Measurements from ENCODE around the gene IL1RAPL1. TPM values are rescaled to one million over a fixed set of nuclear protein-coding genes. Genes with fewer than 3 reads are reported as not detected.

The IL1RAPL1 gene
- total RNA-seq, 4 donors from 2014 or later, result 0.42 to 0.99 (median 0.46) TPM

DNA sequence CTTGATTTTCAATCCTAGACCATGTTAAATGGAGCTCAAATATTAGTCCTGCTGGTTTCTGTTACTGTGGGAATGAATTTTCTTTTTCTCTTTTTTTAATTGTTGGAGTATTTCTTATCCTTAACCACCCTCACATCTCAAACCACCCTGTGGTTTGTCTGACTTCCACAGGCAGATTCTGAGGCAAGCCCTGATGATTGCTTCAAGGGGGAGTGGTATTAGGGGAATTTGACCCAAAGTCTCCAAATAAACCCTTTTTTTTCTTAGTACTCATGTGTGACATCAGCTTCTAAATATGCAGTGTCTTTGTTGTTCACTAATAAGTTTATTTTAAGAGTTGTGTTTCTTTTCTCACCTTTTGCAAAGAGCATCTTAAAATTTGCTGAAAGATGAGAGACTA, 810.3 kb downstream of the IL1RAPL1 start:
- intact Hi-C loops (cut with DNase I), result no loop called here

DNA sequence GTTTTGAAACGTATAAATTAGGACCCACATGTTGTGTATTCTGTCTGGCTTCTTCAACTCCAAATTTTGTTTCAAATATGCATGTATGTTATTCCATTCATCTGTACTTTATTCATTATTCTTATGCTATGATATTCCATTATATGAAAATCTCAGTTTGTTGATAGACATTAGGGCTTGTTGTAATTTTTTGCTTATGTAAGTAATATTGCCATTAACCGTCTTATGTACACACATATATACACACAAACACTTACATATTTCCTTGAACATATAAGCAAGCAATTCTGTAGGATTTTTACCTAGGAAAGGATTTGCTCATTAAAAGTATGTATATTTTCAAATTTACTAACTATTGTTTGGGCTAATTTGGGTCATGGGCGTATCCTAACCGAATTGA, 820.1 kb downstream of the IL1RAPL1 start:
- no peak overlapping the region for H3K4me3 ChIP-seq
- H3K4me1 ChIP-seq, result no peaks in the 10 kb centered on the region
- WGBS, result 89% methylated on average over 4 of the region's 4 CpGs
- intact Hi-C loops (cut with DNase I), result no loop called here
- H3K9me3 ChIP-seq, result no peaks in the 10 kb centered on the region
- TF ChIP-seq POLR2AphosphoS5 (IDR thresholded peaks at IDR 0.05), result no peak
- TF ChIP-seq, protein P1, sequence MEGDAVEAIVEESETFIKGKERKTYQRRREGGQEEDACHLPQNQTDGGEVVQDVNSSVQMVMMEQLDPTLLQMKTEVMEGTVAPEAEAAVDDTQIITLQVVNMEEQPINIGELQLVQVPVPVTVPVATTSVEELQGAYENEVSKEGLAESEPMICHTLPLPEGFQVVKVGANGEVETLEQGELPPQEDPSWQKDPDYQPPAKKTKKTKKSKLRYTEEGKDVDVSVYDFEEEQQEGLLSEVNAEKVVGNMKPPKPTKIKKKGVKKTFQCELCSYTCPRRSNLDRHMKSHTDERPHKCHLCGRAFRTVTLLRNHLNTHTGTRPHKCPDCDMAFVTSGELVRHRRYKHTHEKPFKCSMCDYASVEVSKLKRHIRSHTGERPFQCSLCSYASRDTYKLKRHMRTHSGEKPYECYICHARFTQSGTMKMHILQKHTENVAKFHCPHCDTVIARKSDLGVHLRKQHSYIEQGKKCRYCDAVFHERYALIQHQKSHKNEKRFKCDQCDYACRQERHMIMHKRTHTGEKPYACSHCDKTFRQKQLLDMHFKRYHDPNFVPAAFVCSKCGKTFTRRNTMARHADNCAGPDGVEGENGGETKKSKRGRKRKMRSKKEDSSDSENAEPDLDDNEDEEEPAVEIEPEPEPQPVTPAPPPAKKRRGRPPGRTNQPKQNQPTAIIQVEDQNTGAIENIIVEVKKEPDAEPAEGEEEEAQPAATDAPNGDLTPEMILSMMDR (IDR thresholded peaks at IDR 0.05), result no peak
- no peaks in the 10 kb centered on the region for H3K27me3 ChIP-seq
- no peak overlapping the region for H3K27ac ChIP-seq (replicated peaks in 1 of 4)
- DNase-seq (ENCODE audit: extremely low spot score), result no peak
- H3K36me3 ChIP-seq, result no peaks in the 10 kb centered on the region

More for the DNA sequence above, 810.3 kb downstream of the IL1RAPL1 start:
- H3K9me3 ChIP-seq, result no peaks in the 10 kb centered on the region
- TF ChIP-seq, protein P1 (IDR thresholded peaks at IDR 0.05), result no peak
- TF ChIP-seq POLR2AphosphoS5 (IDR thresholded peaks at IDR 0.05), result no peak
- TF ChIP-seq POLR2A (IDR thresholded peaks at IDR 0.05; ENCODE audit: low read depth), result no peak
- TF ChIP-seq EP300 (IDR thresholded peaks at IDR 0.05), result no peak
- H3K4me1 ChIP-seq, result no peaks in the 10 kb centered on the region
- DNase-seq (ENCODE audit: extremely low spot score), result no peak
- H3K27ac ChIP-seq (replicated peaks in 1 of 4), result no peak overlapping the region
- H3K27me3 ChIP-seq, result no peaks in the 10 kb centered on the region
- no peak overlapping the region for H3K4me3 ChIP-seq
- no peaks in the 10 kb centered on the region for H3K36me3 ChIP-seq

DNA sequence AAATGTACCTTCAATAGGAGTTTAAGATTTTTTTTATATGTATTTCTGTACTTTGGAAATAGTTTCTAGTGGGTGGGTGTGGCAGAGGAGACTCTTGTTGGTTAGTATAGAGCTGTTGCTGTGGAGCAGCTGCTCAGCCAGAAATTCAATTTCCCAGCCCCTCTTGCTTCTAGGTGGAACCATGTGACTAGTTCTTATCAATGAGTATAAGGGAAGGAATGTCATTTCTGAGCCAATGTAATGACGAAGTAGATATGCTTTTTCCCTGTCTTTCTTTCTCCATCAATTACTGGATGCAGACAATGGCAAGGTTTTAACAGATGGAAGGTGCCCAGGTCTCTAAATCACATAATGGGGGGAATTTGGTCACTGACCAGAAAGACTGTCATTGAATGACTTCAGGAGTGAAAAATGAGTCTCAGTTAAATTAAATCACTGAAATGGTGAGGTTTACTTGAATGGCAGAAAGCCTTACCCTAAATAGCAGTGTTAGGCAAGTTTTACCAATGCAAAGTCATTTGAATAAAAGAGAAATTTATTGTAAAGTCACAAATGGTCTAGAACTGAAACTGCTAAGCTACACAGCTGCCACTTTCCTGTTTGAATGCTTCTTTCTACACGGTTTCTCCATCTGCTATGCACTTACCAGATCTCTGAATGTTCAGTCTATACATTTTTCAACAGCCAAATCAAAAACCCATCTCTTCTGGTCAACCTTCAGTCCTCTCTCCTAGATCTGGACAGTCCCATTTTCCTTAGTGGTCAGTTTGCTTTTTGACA, 832.7 kb downstream of the IL1RAPL1 start:
- Histone ChIP-seq H3K36me3 (no peaks in the 10 kb centered on the region), H3K27ac (replicated peaks in 1 of 4) (no peak overlapping the region), H3K9me3 (no peaks in the 10 kb centered on the region), H3K4me3 (no peak overlapping the region), H3K27me3 (no peaks in the 10 kb centered on the region), H3K4me1 (no peaks in the 10 kb centered on the region)
- intact Hi-C loops (cut with DNase I), result no loop called here
- no peak for DNase-seq (ENCODE audit: extremely low spot score)
- TF ChIP-seq, protein P1 (IDR thresholded peaks at IDR 0.05), result no peak
- TF ChIP-seq POLR2AphosphoS5 (IDR thresholded peaks at IDR 0.05), result no peak
- no peak for TF ChIP-seq EP300 (IDR thresholded peaks at IDR 0.05)
- no peak for TF ChIP-seq POLR2A (IDR thresholded peaks at IDR 0.05; ENCODE audit: low read depth)
- WGBS, result 29% methylated on average over 2 of the region's 2 CpGs

DNA sequence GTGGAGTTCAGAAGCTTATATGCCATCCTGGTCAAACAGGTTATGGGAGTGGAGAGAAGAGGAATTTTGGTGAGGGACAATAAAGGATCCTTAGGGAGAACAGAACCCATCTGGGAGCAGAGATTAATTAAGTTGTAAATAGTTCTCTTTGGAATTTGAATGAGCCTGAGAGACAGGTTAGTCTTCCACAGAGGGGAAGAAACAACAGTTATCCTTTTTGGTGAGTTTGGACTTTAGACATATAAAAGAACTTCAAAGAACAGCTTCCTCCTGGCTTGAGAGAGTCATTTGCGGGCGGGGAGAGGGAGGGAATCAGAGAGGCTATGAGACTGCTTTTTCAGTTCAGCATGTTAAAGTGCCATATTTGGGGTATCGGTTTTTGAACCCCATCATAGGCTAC, 834.8 kb downstream of the IL1RAPL1 start:
- intact Hi-C loops (cut with DNase I), result no loop called here
- WGBS, result 68% methylated on average over 3 of the region's 3 CpGs

More for the DNA sequence above, 834.8 kb downstream of the IL1RAPL1 start:
- H3K27ac ChIP-seq (replicated peaks in 1 of 4), result no peak overlapping the region
- TF ChIP-seq POLR2A (IDR thresholded peaks at IDR 0.05; ENCODE audit: low read depth) (no peak), EP300 (IDR thresholded peaks at IDR 0.05) (no peak), POLR2AphosphoS5 (IDR thresholded peaks at IDR 0.05) (no peak)
- TF ChIP-seq, protein P1 (IDR thresholded peaks at IDR 0.05), result no peak
- peaks cover 0 to 1% (median 0%) of the 10 kb centered on the region in 4 donors for H3K9me3 ChIP-seq
- H3K36me3 ChIP-seq, result no peaks in the 10 kb centered on the region
- no peaks in the 10 kb centered on the region for H3K27me3 ChIP-seq
- no peaks in the 10 kb centered on the region for H3K4me1 ChIP-seq
- H3K4me3 ChIP-seq, result no peak overlapping the region
- no peak for DNase-seq (ENCODE audit: extremely low spot score)

All from esophagus muscularis mucosa (tissue), 4 donors.